ENCODE results near the gene GPR183.

Gene GPR183

DNA sequence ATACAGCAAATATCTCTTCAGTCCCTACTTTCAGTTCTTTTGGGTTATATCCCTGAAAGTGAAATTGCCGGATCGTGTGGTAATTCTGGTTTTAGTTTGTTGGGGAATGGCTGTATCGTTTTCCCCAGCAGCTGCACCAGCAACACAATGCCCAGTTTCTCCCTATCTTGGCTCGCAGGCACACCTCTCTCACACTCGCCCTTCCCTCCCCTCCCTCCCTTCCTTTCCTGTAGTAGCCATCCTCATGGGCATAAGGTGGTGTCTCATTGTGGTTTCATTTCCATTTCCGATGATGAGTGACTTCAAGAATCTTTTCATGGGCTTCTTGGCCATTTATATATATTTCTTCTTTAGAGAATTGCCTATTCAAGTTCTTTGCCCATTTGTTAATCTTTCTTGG, 40.4 kb downstream of the GPR183 start:
- TF ChIP-seq, protein P1, sequence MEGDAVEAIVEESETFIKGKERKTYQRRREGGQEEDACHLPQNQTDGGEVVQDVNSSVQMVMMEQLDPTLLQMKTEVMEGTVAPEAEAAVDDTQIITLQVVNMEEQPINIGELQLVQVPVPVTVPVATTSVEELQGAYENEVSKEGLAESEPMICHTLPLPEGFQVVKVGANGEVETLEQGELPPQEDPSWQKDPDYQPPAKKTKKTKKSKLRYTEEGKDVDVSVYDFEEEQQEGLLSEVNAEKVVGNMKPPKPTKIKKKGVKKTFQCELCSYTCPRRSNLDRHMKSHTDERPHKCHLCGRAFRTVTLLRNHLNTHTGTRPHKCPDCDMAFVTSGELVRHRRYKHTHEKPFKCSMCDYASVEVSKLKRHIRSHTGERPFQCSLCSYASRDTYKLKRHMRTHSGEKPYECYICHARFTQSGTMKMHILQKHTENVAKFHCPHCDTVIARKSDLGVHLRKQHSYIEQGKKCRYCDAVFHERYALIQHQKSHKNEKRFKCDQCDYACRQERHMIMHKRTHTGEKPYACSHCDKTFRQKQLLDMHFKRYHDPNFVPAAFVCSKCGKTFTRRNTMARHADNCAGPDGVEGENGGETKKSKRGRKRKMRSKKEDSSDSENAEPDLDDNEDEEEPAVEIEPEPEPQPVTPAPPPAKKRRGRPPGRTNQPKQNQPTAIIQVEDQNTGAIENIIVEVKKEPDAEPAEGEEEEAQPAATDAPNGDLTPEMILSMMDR (conservative IDR thresholded peaks at IDR 0.05) = no peak
- H3K27ac ChIP-seq = no peak overlapping the region

DNA sequence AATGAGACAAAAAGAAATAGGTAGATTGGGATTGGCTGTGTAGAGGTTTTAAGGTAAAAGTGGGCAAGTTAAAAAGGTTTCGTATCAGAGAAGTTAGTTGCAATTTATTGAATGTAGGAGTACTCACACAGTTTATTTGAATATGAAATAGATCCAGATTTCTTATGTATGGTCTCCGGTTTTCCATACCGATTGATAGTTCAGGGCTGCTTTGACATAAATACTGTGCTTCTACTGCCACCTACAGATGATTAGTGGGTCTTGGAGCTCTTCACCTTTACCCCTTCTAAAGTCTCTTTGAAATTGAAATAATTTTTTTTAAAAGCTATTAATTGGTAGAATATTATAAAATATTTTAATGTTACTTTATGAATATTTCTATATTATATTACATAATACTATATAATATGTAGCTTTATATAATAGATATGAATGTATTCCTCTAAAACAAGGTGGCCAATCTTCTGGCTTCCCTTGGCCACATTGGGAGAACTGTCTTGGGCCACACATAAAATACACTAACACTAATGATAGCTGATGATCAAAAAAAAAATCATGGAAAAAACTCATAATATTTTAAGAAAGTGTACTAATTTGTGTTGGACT, 41.3 kb downstream of the GPR183 start:
- H3K27ac ChIP-seq = no peak overlapping the region
- TF ChIP-seq, protein P1 (conservative IDR thresholded peaks at IDR 0.05) = peak; percentile 82

DNA sequence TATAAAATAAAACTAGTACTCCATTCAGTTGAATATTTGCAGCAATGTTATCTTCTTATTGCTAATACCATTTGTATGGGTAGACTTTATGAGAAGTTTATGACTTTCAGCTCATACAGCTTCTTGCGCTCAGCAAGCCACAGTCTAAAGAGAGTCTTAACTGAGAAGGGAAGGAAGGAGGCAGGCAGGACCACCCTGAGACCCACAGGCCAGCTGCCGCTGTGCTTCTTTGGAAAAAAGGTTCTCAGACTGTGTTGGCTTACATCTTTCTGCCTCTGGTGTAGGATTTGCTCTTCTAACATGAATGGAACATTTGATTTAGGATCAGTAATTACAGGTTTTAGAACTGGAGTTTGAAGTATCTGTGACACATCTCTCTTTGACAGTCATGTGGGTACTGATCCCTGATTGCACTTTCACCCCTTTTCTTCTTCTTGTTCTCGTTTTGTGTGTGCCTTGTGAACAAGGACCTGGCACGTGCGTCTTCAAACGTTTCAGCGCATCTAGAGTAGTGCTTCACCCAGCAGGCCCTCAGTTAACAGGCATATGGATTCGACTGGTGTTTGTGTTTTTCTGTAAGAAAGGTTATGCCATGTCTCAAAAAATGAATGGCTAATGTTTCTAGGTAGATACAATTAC, 41.9 kb downstream of the GPR183 start:
- peak overlapping the region; percentile 10; the same call in 1 of the 2 replicates for H3K27ac ChIP-seq
- TF ChIP-seq, protein P1 (conservative IDR thresholded peaks at IDR 0.05) = no peak

DNA sequence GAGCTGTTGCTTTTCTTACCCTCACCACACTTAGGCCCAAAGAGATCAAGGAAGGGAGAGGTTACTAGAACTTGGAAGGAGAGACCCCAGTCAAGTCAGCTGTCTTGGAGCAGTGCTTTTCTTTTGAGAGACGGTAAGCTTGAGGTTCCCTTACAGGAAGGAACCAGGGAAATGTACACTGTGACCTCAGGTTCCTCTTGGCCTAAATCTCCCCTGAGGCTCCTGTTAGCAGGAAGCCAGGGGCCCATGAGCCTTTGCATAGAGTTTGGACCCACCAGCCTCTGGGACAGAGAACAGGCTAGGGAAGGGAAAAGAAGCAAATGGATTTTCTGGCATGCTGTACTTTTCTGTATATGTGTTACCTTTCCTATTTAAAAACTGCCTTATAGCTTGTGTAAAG, 43.1 kb downstream of the GPR183 start:
- TF ChIP-seq, protein P1 (conservative IDR thresholded peaks at IDR 0.05) = no peak
- no peak overlapping the region for H3K27ac ChIP-seq

DNA sequence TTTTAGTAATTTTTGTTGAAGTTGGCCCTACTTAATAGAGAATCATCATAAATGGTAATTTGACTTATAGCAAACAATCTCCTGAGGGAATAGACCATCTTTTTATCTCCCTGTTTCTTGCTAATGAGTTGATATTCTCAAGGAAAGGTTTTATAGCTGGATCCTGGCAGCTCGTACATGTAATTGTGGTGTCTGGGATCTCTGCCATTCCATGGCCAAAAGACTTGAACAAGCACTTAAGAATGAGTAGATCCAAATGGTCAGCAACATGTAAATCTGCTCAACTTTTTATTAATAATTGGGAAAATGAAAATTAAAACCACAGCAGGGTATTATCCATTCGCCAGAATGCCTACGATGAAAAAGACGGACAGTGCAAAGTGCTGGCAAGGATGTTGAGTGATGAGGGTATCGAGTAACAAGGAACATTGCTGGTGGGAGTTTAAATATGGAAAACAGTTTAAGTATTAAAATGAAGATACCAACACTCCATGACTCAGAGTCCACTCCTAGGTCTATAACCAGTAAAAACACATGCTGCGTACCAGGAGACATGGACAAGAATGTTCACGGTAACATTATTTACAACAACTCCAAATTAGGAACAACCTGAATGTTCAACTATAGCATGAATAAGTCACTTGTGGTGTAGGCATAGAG, 43.9 kb downstream of the GPR183 start:
- no peak overlapping the region for H3K27ac ChIP-seq
- TF ChIP-seq, protein P1 (conservative IDR thresholded peaks at IDR 0.05) = no peak

DNA sequence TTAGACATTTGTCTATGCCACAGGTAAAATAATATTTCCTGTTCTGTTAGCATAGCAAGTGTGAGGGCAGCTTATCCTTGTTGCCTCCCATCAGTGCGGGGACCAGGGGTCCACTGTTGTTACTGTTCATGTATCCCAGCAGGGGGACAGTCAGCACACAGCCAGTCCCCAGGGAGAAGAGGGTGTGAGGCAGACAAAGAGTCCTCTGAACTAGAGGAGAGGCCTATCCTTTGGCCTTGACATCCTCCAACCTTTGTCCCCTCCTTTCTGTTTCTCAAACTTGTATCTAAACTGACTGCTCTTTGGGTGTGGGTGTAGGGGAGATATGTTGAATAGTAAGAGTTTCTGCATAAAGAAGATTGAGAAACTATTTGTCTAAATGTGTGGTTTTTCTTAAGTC, 46.1 kb downstream of the GPR183 start:
- H3K27ac ChIP-seq = no peak overlapping the region
- TF ChIP-seq, protein P1 (conservative IDR thresholded peaks at IDR 0.05) = no peak

DNA sequence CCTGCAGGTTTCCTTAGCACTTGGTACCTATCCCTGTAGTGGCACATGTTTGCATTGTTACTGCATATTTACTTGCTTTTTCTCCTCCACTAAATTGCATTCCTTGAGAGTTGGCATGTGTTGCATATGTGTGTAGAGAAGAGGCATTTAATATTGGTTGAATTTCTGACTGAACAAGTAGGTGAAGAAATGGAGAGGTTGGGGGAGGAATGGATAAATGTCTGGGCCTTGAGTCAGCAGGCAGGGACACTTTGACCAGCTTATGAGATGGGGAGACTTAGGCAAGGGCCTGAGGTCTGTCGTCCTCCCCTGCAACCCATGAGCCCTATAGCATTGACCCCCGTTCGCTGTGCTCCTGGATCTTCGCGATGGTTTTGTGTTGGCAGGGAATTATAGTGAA, 47.0 kb downstream of the GPR183 start:
- TF ChIP-seq, protein P1 (conservative IDR thresholded peaks at IDR 0.05) = no peak
- H3K27ac ChIP-seq = no peak overlapping the region

All from VCaP (cell line).